MM.1S (cell line): ENCODE results near the gene CPN2.

Experiments used
- EZH2 ChIP-seq: fragments of 300-600 bp; sonication (generic); optimal IDR thresholded peaks from 2 replicates; pipeline ENCODE3; 2017; ENCODE audit warnings: low read depth, mild to moderate bottlenecking, antibody characterized with exemption, low read length, mixed read lengths
- EZH2phosphoT487 ChIP-seq: fragments of 300-600 bp; sonication (generic); IDR thresholded peaks from 2 replicates; pipeline ENCODE4 v1.6.1; 2018; ENCODE audit warnings: antibody characterized with exemption, low read length
- TF ChIP-seq, protein P1 (sequence below): fragments of 300-600 bp; sonication (generic); IDR thresholded peaks from 2 replicates; pipeline ENCODE4 v1.5.1; 2016; ENCODE audit warnings: antibody characterized with exemption, low read length, mixed read lengths

DNA sequence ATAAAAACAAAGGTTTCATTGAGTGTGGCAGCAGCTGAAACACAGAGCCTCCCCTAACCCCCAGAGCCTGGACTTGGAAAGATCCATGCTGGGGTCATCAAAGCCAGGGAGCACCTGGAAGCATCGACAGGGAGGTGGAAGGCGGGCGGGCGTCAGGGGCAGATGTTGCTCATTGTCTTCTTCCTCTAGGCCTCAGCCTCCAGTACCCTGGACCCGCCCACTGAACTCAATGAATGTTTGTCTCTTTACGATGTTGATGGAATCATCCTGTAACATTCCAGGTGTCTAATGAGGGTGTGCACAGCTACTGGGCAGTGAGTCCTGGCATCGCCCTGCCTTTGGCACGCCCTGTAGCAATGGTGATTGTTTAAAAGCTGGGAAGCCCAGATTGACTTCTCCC, 38.1 kb upstream of the CPN2 start:
- TF ChIP-seq, protein P1, sequence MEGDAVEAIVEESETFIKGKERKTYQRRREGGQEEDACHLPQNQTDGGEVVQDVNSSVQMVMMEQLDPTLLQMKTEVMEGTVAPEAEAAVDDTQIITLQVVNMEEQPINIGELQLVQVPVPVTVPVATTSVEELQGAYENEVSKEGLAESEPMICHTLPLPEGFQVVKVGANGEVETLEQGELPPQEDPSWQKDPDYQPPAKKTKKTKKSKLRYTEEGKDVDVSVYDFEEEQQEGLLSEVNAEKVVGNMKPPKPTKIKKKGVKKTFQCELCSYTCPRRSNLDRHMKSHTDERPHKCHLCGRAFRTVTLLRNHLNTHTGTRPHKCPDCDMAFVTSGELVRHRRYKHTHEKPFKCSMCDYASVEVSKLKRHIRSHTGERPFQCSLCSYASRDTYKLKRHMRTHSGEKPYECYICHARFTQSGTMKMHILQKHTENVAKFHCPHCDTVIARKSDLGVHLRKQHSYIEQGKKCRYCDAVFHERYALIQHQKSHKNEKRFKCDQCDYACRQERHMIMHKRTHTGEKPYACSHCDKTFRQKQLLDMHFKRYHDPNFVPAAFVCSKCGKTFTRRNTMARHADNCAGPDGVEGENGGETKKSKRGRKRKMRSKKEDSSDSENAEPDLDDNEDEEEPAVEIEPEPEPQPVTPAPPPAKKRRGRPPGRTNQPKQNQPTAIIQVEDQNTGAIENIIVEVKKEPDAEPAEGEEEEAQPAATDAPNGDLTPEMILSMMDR: no peak
- TF ChIP-seq EZH2: no peak
- TF ChIP-seq EZH2phosphoT487: no peak
